SU-DHL-6 (cell line): ENCODE data around the gene COPS8.

Source experiments
- H2AFZ ChIP-seq: fragments of 200-600 bp; sonication (generic); 2 replicates; pipeline ENCODE4 v1.6.1; 2014; ENCODE audit warnings: low read depth, mild to moderate bottlenecking, moderate library complexity, mixed read lengths, antibody characterized with exemption, low read length; ENCODE audit not compliant: severe bottlenecking
- H3F3A ChIP-seq: fragments of 200-600 bp; shearing (Covaris generic); 2 replicates; pipeline ENCODE4 v1.6.0; 2016; ENCODE audit warnings: antibody characterized with exemption, mild to moderate bottlenecking; ENCODE audit not compliant: insufficient read depth
- H3K27ac ChIP-seq: fragments of 200-600 bp; sonication (generic); 2 replicates; pipeline ENCODE4 v1.5.1; 2016; ENCODE audit warnings: low read depth, mild to moderate bottlenecking, low read length, moderate library complexity, mixed read lengths
- H3K27me3 ChIP-seq: fragments of 200-600 bp; sonication (generic), shearing (Covaris generic); 2 replicates; pipeline ENCODE4 v1.6.0; 2014; ENCODE audit warnings: mild to moderate bottlenecking, low read length
- H3K36me3 ChIP-seq: fragments of 200-600 bp; sonication (generic); 2 replicates; pipeline ENCODE4 v1.6.1; 2014; ENCODE audit warnings: mild to moderate bottlenecking, low read length, mixed read lengths
- H3K4me2 ChIP-seq: fragments of 300-600, 200-600 bp; shearing (Covaris generic), sonication (generic); 2 replicates; pipeline ENCODE4 v1.6.0; 2014; ENCODE audit warnings: low read length, low read depth, mild to moderate bottlenecking; ENCODE audit not compliant: poor library complexity, severe bottlenecking
- H3K4me3 ChIP-seq: fragments of 200-600 bp; sonication (generic); 2 replicates; pipeline ENCODE4 v1.5.1; 2014; ENCODE audit warnings: antibody characterized with exemption, low read length, mild to moderate bottlenecking, mixed read lengths; ENCODE audit not compliant: insufficient read depth, poor library complexity, severe bottlenecking
- H3K79me2 ChIP-seq: fragments of 200-600 bp; sonication (generic); 2 replicates; pipeline ENCODE4 v1.6.1; 2014; ENCODE audit warnings: mild to moderate bottlenecking, low read length, moderate library complexity; ENCODE audit not compliant: insufficient read depth
- H3K9ac ChIP-seq: fragments of 200-600 bp; sonication (generic); 2 replicates; pipeline ENCODE4 v1.7.0; 2014; ENCODE audit warnings: mild to moderate bottlenecking, low read length
- H3K9me2 ChIP-seq: fragments of 200-600 bp; sonication (generic); replicated peaks from 2 replicates; pipeline ENCODE4 v1.6.1; 2014; ENCODE audit warnings: low read length; ENCODE audit not compliant: insufficient read depth
- H3K9me3 ChIP-seq: fragments of 200-600 bp; sonication (generic); 2 replicates; pipeline ENCODE4 v1.6.1; 2014; ENCODE audit warnings: low read length, mixed read lengths; ENCODE audit not compliant: insufficient read depth
- H4K20me1 ChIP-seq: fragments of 200-600 bp; sonication (generic); 2 replicates; pipeline ENCODE4 v1.6.1; 2014; ENCODE audit warnings: low read depth, mild to moderate bottlenecking, antibody characterized with exemption, low read length, moderate library complexity, mixed read lengths
- EZH2phosphoT487 ChIP-seq: fragments of 200-600 bp; sonication (generic), shearing (Covaris generic); conservative IDR thresholded peaks from 2 replicates; pipeline ENCODE4 v1.6.1; 2018; ENCODE audit warnings: mild to moderate bottlenecking, antibody characterized with exemption, low read length, moderate library complexity, mixed read lengths
- TF ChIP-seq, protein P1 (sequence below): fragments of 200-600 bp; sonication (generic); IDR thresholded peaks from one replicate; pipeline ENCODE4 v1.5.1; 2017; ENCODE audit warnings: antibody characterized with exemption, mild to moderate bottlenecking, low read length, moderate library complexity; ENCODE audit not compliant: insufficient read depth, poor library complexity, severe bottlenecking

Gene COPS8

DNA sequence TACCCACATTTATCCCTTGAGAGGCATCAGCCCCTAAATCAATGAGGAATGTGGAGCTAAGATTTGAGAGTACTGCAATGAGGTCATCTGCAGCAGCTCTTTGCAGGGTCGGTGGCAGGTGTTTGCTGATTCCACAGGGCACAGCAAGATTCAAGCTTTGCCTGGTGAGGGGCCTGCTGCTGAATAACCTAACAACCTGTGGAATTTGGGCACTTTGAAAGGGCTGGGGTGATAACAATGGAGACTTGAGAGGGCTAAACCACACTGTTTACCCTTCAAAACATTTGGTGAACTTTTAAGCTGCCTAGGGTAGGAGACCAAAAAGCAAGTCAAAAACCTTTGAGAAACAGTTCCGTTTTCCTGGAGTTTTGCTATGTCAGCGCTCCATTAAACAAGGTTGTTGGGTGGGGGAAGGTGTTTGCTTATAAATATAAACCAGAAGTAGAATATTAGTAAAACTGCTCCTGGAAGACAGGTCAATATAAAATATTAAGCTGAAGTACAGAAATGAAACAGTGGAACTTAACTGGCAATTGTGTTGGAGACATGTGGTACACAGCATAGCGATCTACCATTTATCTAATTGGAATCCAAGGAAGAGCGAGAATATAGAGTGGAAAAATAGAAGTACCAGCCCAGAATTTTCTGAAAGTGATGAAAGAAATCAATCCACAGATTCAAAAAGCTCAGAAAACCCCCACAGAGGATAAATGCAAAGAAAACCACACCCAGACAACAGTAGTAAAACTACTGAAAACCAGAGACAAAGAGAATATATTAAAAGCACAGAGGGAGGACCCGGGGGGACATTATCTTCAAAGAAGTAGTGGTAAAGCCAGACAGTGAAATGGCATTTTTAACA is 15.7 kb downstream of the COPS8 start:
- Histone ChIP-seq H3K4me3 (no peak overlapping the region), H2AFZ (no peak overlapping the region), H3K79me2 (no peaks in the 10 kb centered on the region), H3K9me3 (no peaks in the 10 kb centered on the region), H3K27me3 (no peaks in the 10 kb centered on the region), H3K27ac (no peak overlapping the region), H3K9ac (no peak overlapping the region), H3K9me2 (no peaks in the 10 kb centered on the region), H3K4me2 (no peak overlapping the region), H3K36me3 (peaks cover 12% of the 10 kb centered on the region; the same call in 1 of the 2 replicates), H4K20me1 (no peaks in the 10 kb centered on the region), H3F3A (no peaks in the 10 kb centered on the region)
- TF ChIP-seq, protein P1, sequence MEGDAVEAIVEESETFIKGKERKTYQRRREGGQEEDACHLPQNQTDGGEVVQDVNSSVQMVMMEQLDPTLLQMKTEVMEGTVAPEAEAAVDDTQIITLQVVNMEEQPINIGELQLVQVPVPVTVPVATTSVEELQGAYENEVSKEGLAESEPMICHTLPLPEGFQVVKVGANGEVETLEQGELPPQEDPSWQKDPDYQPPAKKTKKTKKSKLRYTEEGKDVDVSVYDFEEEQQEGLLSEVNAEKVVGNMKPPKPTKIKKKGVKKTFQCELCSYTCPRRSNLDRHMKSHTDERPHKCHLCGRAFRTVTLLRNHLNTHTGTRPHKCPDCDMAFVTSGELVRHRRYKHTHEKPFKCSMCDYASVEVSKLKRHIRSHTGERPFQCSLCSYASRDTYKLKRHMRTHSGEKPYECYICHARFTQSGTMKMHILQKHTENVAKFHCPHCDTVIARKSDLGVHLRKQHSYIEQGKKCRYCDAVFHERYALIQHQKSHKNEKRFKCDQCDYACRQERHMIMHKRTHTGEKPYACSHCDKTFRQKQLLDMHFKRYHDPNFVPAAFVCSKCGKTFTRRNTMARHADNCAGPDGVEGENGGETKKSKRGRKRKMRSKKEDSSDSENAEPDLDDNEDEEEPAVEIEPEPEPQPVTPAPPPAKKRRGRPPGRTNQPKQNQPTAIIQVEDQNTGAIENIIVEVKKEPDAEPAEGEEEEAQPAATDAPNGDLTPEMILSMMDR = no peak
- no peak for TF ChIP-seq EZH2phosphoT487

DNA sequence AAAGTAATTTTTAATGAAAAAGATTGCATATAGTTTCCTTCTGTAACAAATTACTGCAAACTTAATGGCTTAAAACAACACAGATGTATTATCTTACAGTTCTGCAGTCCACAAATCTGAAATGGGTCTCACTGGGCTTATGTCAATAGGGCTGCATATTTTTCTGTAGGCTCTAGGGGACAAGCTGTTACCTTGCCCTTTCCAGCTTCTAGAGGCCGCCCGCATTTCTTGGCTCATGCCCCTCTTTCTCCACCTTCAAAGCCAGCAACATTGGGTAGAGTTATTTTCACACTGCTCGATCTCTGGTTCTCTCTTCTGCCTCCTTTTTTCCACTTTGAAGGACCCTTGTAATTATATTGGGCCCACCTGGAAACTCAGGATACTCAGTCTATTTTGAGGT is 16.7 kb downstream of the COPS8 start:
- no peak overlapping the region for H3K4me3 ChIP-seq
- H3K9ac ChIP-seq = no peak overlapping the region
- H3K9me2 ChIP-seq = no peaks in the 10 kb centered on the region

DNA sequence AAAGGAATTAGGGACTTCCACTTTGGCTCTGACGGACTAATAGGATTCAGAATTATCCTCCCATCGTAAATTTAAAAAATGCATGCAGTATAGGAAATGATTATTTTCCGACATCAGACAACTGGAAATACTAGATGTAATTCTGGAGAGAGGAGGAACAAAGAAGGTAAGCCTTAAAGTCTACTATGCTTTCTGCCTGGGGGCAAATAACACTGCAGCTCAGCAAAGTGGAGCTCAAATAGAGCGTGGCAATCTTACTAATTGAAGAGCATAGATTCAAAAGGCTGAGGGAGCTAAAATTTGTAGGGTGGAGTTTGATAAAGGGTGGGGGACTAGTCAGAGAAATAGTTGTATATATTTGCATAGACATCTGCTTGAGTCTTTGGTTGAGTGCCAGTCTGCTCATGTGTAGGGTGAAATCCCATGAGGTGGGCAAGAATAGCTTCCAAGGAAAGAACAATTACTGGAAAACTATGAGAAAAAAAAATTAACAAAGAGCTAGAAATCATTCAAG is 23.8 kb downstream of the COPS8 start:
- H3K27ac ChIP-seq = no peak overlapping the region

More for the DNA sequence above, 16.7 kb downstream of the COPS8 start:
- no peak overlapping the region for H2AFZ ChIP-seq
- TF ChIP-seq EZH2phosphoT487 = no peak
- TF ChIP-seq, protein P1 = no peak
- peaks cover 12% of the 10 kb centered on the region; the same call in 1 of the 2 replicates for H3K36me3 ChIP-seq
- H3K4me2 ChIP-seq = no peak overlapping the region
- H3K79me2 ChIP-seq = no peaks in the 10 kb centered on the region
- no peaks in the 10 kb centered on the region for H3K27me3 ChIP-seq
- H3F3A ChIP-seq = no peaks in the 10 kb centered on the region
- H4K20me1 ChIP-seq = no peaks in the 10 kb centered on the region
- no peaks in the 10 kb centered on the region for H3K9me3 ChIP-seq
- no peak overlapping the region for H3K27ac ChIP-seq

More for the DNA sequence above, 23.8 kb downstream of the COPS8 start:
- no peak overlapping the region for H2AFZ ChIP-seq
- H3F3A ChIP-seq = no peaks in the 10 kb centered on the region
- no peak overlapping the region for H3K4me2 ChIP-seq
- H4K20me1 ChIP-seq = no peaks in the 10 kb centered on the region
- H3K27me3 ChIP-seq = no peaks in the 10 kb centered on the region
- H3K9ac ChIP-seq = no peak overlapping the region
- TF ChIP-seq, protein P1 = no peak
- TF ChIP-seq EZH2phosphoT487 = no peak
- H3K9me3 ChIP-seq = no peaks in the 10 kb centered on the region
- H3K9me2 ChIP-seq = no peaks in the 10 kb centered on the region
- no peak overlapping the region for H3K4me3 ChIP-seq
- no peaks in the 10 kb centered on the region for H3K79me2 ChIP-seq
- no peaks in the 10 kb centered on the region for H3K36me3 ChIP-seq
